Activated T-helper 9 cell treated with anti-CD3 and anti-CD28 coated beads, Interleukin-2, amount 50 U/mL, for 16 hours (primary cell): ENCODE measurements around the gene SCGB1D1.

Experiments
- DNase-seq: peaks from one replicate; pipeline ENCODE4 v3.0.0-alpha.2; 2020; ENCODE audit warnings: low read depth

SCGB1D1 gene

DNA sequence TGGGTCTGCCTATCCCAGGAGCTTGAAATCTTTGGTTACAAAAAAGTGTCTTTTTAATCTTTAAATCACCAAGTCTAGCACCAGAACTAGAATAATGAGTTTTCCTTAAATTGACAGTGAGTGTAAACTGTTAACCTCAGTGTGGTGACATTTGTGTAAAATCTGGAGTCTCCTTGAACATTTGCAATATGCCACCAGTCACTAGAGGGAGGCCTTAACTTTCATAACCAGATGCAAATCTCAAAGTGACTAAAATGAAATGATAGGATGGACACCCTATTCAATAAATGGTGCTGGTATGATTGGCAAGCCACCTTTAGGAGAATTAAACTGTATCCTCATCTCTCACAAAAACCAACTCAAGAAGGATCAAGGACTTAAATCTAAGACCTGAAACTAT is 43.7 kb downstream of the SCGB1D1 start:
- no peak for DNase-seq

DNA sequence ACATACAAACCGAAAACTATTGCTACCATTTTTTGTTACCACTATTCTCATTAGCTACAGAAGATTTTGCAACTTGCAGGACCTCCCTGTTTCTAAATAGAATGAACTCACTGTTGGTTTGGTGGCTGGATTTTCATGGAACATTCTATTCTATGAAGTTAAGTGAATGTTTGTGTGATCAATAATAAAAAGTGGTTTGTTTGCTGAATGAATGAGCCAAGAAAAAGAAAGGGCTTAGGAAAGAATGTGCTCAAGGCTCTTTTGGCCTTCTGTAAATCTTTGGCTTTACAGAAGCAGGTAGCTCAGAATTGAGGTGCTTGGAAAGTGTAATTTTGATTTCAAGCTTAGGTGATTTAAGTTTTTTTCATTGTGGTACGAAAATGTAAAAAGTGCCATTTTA is 46.2 kb downstream of the SCGB1D1 start:
- DNase-seq = no peak

DNA sequence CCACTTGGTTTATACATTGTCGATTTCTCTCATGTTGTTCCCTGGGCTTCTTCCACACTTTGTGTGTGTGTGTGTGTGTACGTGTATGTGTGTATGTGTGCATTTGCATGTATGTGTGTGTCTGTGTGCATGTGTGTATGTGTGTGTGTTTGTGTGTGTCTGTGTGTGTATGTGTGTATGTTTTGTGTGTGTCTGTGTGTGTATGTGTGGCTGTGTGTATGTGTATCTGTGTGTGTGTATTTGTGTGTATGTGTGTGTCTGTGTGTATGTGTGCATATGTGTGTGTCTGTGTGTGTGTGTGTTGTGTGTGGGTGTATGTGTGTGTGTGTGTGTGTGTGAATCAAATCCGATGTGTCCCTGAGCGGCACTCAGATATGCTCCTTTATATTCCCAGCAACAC is 47.5 kb downstream of the SCGB1D1 start:
- DNase-seq = no peak

DNA sequence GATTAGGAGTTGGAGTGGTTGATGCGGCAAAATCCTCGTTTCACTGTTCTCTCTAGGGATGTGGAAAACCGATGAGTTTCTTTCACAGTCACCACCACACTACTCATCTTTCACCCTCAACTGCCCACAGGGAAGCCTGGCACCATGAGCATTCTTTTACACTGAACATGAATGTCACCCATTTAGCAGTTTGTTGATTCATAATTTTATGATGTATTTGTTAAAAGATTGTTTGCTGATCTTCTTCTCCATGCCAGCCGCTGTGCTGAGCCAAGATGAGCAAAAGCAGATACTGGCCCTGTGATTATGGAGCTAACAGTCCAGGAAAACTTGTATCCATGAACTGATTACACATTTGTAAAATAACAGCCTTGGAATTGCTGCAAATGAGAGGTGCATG is 48.1 kb downstream of the SCGB1D1 start:
- no peak for DNase-seq

DNA sequence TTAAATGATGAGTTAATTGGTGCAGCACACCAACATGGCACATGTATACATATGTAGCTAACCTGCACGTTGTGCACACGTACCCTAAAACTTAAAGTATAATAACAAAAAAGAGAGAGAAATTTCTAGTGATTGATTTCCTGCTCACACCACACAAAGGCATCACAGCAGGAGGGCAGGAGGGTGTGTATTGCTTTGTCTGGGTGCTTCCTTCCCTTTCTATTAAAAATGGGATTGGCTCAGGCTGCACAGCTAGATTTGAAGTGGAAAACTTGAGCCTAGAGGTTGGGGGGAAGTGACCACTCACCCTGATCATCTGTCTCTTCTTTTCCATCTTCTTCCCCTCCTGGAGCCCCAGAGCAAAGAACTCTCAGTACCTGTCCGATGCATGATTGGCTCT is 51.1 kb downstream of the SCGB1D1 start:
- no peak for DNase-seq

DNA sequence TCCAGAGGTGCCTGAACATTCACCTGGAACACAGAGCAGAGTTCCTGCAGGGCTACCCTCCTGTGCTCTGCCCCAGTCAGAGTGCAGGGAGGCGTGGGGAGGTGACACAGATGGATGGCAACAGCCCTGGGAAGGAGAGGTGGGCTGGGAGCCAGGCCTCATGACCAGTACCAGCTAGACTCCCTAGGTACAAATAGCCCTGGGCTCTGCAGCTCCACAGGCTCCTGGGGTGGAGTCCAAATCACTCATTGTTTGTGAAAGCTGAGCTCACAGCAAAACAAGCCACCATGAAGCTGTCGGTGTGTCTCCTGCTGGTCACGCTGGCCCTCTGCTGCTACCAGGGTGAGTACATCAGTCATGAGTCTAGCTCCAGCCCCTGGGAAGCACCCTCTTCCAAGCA is 52.0 kb downstream of the SCGB1D1 start, which contains the start of gene SCGB1D2:
TSS of gene SCGB1D2 (plus strand) at position 219 of the 400 bp plus-strand sequence. CDS start at position 288, 69 bp downstream.
- no peak for DNase-seq
